ENCODE results near the gene PCBP1.
"Not testable (repeated sequence)": the region's sequence is repeated elsewhere in the genome, so short reads cannot be mapped to it uniquely, and the experiment has no call there.

Gene PCBP1

GRCh38 chr2:70081221-70081620 is 6.1 kb upstream of the PCBP1 start:
- DNase-seq (ENCODE audit: low read depth), result peak; percentile 25

GRCh38 chr2:70083344-70084156 is 3.7 kb upstream of the PCBP1 start:
- no peak for DNase-seq (ENCODE audit: low read depth)

- DNase-seq (ENCODE audit: low read depth), result no peak
Measured at GRCh38 chr2:70084973-70085710, 2.1 kb upstream of the PCBP1 start.

- DNase-seq (ENCODE audit: low read depth), result no peak
Measured at GRCh38 chr2:70085711-70086277, 1.5 kb upstream of the PCBP1 start.

DNA sequence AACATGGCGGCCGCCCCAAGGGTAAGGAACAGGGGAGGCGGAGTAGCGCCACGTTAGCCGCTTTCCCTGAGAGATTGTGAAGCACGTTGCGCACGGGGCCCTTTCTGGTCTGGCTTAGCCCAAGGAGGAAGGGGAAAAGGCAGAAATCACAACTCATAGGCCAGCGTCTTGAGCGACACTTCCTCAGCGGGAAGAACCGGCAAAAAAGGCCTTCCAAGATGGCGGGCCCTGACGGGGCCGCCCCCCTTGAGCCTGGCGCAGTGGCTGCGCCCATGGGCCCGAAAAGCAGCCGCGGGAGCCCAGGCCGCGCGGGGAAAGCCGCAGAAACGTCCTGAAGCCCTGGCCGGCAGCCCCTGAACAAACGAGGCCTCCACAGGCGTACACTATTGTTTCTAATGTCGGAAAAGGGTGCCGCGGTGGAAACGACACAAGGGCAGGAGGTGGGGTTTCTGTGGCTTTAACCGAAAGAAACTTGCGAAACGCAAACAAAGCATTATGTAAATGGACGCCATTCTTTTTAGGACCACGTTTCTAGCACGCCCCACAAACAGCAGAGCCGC is 919 bp upstream of the PCBP1 start:
- peak; percentile 91 for DNase-seq (ENCODE audit: low read depth)

DNA sequence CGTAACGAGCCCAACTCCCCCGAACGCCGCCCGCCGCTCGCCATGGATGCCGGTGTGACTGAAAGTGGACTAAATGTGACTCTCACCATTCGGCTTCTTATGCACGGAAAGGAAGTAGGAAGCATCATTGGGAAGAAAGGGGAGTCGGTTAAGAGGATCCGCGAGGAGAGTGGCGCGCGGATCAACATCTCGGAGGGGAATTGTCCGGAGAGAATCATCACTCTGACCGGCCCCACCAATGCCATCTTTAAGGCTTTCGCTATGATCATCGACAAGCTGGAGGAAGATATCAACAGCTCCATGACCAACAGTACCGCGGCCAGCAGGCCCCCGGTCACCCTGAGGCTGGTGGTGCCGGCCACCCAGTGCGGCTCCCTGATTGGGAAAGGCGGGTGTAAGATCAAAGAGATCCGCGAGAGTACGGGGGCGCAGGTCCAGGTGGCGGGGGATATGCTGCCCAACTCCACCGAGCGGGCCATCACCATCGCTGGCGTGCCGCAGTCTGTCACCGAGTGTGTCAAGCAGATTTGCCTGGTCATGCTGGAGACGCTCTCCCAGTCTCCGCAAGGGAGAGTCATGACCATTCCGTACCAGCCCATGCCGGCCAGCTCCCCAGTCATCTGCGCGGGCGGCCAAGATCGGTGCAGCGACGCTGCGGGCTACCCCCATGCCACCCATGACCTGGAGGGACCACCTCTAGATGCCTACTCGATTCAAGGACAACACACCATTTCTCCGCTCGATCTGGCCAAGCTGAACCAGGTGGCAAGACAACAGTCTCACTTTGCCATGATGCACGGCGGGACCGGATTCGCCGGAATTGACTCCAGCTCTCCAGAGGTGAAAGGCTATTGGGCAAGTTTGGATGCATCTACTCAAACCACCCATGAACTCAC is 673 bp downstream of the PCBP1 start:
- DNase-seq (ENCODE audit: low read depth), result peak; percentile 44

DNA sequence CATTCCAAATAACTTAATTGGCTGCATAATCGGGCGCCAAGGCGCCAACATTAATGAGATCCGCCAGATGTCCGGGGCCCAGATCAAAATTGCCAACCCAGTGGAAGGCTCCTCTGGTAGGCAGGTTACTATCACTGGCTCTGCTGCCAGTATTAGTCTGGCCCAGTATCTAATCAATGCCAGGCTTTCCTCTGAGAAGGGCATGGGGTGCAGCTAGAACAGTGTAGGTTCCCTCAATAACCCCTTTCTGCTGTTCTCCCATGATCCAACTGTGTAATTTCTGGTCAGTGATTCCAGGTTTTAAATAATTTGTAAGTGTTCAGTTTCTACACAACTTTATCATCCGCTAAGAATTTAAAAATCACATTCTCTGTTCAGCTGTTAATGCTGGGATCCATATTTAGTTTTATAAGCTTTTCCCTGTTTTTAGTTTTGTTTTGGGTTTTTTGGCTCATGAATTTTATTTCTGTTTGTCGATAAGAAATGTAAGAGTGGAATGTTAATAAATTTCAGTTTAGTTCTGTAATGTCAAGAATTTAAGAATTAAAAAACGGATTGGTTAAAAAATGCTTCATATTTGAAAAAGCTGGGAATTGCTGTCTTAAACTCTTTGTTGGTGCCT is 1.4 kb downstream of the PCBP1 start:
- DNase-seq (ENCODE audit: low read depth), result no peak

- DNase-seq (ENCODE audit: low read depth), result no peak
Measured at GRCh38 chr2:70089220-70089982, 2.1 kb downstream of the PCBP1 start.

DNA sequence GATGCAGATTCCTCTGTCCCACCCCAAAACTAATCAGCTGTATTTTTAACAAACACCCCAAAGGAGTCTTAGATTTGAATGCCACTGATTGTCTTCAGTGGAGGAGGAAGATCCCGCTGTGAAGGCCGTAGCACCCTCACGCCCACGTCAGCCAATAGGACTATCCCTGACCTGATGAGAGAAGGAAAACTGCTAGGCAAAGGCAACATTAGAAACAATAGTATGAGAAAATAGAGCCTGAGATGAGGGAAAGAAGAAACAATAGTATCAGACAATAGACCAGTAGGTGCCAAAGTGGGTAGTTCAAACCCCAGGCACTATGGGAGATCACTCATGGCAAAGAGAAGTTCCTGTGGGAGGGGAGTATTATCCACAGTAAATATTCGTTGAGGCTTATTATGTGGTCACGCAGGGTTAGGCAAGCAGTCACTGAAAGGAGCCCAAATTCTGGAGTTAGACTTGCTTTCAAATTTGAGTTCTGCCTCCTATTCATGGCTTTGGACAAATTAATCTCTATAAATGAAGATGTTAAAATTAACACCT is 2.8 kb downstream of the PCBP1 start:
- no peak for DNase-seq (ENCODE audit: low read depth)

- no peak for DNase-seq (ENCODE audit: low read depth)
Measured at GRCh38 chr2:70090706-70091334, 3.5 kb downstream of the PCBP1 start.

GRCh38 chr2:70091364-70091763 is 4.1 kb downstream of the PCBP1 start:
- no peak for DNase-seq (ENCODE audit: low read depth)

DNA sequence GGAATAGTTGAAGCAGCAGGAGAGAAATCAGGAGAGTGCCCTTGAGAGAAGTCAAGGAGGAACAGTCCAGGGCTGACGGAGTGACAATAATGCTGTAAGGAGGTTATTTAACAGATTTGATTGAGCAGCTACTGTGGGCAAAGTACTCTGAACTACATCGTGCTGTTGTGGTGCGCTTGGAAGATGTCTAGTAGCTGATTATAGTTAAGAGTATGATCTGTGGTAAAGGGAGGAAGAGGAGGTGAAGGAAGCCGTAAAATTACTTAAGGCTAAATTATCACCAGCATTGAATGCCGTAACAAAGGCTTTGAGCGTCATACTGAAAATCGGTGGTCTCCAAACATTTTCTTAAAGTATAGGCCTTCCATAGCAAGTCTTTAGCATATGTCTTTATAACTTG is 4.5 kb downstream of the PCBP1 start:
- DNase-seq (ENCODE audit: low read depth), result no peak

DNA sequence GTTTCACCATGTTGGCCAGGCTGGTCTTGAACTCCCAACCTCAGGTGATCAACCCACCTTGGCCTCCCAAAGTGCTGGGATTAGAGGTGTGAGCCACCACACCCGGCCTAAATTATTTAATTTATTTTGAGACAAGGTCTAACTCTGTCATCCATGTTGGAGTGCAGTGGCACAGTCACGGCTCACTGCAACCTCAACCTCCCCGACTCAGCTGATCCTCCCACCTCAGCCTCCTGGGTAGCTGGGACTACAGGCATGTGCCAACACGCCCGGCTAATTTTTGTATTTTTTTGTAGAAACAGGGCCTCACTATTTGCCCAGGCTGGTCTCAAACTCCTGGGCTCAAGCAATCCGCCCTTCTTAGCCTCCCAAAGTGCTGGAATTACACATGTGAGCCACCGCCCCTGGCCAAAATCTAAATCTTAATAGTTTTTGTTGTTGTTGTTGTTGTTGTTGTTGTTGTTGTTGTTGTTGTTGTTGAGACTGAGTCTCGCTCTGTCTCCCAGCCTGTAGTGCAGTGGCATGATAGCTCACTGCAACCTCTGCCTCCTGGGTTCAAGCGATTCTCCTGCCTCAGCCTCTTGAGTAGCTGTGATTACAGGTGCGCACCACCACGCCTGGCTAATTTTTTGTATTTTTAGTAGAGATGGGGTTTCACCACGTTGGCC is 5.4 kb downstream of the PCBP1 start:
- DNase-seq (ENCODE audit: low read depth), result not testable (repeated sequence)

GRCh38 chr2:70094171-70094977 is 7.1 kb downstream of the PCBP1 start:
- DNase-seq (ENCODE audit: low read depth), result no peak

DNA sequence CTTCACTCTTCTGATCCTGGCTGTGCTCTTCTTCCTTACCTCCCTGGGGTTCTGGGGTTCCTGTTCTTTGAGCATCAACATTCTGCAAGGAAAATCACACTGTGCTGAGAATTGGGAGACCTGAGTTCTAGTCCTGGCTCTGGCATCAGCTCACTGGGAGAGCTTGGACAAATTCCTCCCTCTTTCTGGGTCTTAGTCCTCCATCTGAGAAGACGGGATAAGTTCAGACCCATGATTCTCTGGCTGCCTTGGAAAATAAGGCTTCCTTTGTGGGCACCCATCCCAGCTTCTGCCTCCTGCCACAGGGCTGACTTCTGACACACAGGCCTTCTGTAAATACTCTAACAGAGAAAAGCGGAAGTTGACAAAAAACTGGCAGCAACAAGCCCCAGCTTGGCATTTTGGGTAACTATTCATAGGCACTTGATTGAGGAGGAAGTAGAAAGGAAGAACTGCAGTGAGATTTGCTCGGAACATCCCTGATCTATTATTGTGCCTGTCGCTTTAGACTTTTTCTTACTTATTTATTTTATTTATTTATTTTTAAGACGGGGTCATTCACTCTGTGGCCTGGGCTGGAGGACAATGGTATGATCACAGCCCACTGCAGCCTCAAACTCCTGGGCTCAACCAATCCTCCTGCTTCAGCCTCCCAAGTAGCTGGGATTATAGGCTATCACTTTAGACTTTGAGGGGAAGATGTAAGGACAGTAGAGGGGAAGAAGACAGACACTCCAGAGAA is 7.9 kb downstream of the PCBP1 start:
- peak; percentile 86 for DNase-seq (ENCODE audit: low read depth)

- DNase-seq (ENCODE audit: low read depth), result no peak
Measured at GRCh38 chr2:70095720-70096670, 8.7 kb downstream of the PCBP1 start.

All from fibroblast of gingiva (primary cell).